GM21390 (cell line): ENCODE data around the gene CARMIL3.
"Not testable (repeated sequence)": the region's sequence is repeated elsewhere in the genome, so short reads cannot be mapped to it uniquely, and the experiment has no call there.

Experiments used
- ATAC-seq: cut with Tn5 transposase; IDR thresholded peaks from one replicate; pipeline ENCODE4 v1.9.1; 2021; ENCODE audit not compliant: unreplicated experiment

Gene CARMIL3

DNA sequence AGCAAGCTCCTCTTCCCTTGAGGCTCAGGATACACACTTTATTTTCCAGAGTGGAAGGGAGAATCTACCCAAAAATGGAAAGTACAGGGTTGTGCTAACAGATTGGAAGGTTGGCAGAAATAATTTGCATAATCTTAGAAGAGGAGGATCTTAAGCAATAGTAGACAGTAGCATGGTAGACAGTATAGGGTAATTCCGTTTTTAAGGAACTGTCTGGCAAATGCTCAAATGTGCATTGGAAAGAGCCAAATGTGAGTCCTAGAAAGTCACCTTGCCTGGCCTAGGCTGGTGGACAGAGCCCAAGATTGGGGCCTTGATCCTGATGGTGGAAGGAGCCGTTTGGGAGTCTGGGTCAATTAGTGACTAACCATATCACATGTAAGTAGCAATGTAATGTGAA, 13.1 kb upstream of the CARMIL3 start:
- no peak for ATAC-seq

DNA sequence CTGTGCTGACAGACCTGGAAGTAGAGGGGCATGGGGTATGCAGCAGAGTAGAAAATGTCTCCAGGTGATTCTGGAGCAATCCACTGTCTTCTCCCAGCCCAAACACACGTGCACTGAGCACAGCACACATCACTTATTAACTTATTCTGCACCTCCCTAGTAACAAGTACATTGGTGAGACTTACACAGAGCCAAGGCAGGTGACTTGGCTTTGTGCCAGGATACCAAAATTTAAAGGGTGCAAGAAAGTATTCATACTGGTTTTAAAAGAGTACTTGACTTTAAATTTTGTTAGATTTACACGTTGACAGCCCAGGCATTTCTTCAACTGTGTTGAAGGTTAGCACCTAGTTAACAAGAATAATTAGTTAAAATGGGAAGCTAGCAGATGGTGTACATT, 11.1 kb upstream of the CARMIL3 start:
- ATAC-seq = no peak

DNA sequence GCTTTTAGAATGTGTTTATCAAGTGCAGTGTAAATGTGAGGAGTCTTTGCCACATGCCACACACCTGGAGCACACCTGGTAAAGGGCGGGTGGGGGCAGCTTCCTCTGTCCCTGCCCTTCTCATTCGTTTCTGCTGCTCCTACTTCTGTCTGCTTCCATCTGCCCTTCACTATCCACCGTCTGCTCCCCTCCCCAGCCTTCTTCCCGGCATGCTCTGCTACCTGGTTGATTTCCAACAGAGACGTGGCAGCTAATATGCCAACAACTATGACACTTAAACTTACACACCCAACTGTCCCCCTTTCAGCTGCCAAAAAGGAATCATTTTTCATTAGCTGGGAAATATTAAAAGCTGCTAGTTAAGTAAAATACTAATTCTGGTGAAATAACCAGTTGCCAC, 9.1 kb upstream of the CARMIL3 start:
- no peak for ATAC-seq

DNA sequence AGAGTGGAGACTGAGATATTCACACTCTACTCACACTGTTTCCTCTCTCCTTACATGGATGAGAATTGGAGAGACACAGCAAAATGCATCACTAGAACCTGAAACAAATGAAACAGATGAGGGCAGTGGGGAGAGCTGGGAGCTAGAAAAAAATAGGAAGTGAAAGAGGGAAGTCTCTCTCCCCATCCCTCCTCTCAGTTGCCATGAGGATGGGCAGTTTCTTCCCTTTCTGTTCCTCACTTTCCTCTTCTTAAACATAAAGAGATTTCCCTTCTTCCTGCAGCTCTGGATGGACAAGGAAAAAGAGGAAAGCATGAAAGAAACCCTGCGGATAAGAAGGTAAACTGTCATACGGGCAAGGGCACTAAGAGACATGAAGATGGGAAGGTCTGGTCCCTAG, 2.8 kb upstream of the CARMIL3 start:
- not testable (repeated sequence) for ATAC-seq

DNA sequence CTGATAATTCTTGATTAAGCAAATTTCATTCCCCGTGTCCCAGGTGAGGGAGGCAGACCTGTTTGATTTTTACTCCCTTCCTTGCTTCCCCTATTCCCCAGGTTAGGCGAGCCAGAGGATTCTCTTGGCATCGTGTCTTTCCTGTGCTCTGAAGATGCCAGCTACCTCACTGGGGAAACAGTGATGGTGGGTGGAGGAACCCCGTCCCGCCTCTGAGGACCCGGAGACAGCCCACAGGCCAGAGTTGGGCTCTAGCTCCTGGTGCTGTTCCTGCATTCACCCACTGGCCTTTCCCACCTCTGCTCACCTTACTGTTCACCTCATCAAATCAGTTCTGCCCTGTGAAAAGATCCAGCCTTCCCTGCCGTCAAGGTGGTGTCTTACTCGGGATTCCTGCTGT, 1.1 kb upstream of the CARMIL3 start:
- ATAC-seq = not testable (repeated sequence)

DNA sequence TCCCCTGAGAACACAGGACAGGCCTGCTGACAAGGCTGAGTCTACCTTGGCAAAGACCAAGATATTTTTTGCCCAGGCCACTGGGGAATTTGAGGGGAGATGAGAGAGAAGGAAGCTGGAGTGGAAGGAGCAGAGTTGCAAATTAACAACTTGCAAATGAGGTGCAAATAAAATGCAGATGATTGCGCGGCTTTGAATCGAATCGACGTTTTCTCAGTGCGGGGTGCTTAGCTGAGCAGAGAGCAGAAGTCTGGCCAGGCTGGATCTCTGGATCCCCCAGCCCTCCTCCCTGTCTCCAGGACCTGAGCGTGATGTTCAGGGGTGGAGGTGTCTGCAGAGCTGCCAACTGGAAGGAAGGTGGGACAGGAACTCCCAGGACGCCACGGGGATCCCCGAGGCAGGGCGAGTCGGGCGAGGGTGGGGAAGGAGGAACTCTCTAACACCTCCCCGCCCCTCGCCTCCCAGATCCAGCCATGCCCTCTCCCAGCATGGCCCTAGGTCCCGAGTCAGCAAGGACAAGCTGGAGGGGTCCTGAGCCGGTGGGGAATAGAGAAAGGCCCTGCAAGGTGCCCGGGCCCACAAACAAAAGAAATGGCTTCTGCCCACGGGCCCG, 527 bp upstream of the CARMIL3 start:
- no peak for ATAC-seq

DNA sequence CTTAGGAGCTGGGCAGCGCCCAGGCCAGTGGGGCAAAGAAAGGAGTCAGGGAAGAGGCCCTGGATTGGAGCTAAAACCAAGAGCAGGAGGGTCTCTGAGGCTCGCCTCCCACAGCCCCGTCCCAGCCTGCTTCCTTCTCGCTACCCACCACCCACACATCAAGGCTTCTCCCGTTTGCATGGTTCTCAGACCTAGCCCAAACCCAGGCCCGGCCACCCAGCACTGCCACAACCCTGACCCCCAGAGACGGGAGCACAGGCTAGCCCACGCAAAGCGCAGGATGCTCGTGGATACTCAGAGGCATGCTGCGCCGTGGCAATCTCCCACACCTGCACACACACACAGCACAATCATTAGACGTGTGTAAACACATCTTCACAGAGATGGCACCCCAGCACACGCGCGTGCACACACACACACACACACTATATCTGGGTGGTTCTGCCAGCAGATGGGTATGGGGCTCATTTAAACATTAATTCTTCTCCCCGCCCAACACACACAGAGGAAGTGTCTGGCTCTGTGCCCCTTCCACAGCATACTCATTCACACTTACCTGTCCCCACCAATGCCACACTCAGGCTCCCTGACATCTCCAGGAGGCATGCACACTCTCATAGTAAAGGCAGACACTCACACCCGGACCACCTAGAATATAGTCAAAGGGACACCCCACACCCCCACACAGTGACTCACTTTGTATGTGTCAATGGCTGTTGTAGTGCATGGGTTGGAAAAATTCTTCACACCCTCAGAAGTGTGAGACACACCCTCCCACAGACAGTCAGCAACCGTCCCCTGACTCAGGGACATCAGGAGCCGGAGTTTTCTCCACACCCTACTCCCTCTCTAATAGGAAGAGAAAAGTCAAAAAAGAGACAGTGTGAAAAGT, 1.1 kb downstream of the CARMIL3 start:
- ATAC-seq = no peak

DNA sequence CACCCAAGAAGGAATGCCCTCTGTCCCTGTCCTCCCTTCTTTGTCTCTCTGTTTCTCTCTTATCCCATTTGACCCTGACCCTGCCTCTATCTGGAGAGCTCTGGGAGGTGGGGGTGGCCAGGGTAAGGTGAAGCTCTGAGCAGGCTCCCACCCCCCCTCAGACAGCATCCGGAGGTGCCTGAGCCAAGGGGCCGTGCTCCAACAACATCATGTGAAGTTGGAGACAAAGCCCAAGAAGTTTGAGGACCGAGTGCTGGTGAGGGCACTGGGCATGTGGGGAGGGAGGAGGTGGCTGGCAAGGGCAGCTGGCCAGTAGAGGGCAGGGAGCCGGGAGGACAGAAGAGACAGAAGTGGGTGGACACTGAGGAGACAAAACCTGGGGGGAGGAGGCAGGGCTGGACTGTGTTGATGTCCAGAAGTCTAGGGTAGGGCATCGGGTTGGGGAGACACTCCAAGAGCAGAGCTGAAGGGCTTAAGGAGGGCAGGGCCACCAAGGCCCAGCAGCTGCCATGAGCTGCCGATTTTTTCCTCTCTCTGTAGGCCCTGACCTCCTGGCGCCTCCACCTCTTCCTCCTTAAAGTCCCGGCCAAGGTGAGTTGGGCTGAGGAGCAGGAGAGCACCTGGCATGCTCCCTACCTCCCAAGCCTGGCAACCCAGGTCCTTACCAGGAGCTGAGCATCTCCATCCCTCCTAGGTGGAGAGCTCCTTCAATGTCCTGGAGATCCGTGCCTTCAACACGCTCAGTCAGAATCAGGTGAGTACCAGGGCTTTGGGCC, 1.9 kb downstream of the CARMIL3 start:
- no peak for ATAC-seq

DNA sequence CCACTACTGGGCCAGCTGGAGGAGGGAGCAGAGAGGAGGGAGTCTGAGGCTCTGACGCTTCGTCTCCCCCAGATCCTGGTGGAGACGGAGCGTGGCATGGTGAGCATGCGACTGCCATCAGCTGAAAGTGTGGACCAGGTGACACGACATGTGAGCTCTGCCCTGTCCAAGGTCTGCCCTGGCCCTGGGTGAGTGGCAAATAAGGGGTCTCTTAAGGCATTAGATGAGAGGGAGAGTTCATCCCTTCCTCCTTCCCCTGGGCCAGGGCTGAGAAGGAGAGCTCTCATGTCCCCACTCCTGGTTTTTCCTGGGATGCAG, 2.5 kb downstream of the CARMIL3 start:
- no peak for ATAC-seq

DNA sequence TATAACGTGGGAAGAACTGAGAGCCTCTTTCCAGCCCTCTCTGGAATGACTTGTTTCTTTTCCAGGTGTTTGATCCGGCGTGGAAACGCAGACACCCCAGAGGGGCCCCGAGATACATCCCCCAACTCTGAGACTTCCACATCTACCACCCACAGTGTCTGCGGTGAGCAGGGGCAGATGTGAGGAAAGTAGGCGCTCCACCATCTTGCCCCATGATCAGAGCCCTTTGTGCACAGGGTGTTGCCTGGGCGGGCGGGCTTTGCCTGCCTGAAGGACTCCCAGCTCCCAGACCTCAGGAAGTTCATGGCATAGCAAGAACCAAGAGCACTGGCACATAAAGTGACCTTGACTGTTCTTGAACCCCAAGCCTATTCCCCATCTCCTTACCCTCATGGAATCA, 2.8 kb downstream of the CARMIL3 start:
- no peak for ATAC-seq

DNA sequence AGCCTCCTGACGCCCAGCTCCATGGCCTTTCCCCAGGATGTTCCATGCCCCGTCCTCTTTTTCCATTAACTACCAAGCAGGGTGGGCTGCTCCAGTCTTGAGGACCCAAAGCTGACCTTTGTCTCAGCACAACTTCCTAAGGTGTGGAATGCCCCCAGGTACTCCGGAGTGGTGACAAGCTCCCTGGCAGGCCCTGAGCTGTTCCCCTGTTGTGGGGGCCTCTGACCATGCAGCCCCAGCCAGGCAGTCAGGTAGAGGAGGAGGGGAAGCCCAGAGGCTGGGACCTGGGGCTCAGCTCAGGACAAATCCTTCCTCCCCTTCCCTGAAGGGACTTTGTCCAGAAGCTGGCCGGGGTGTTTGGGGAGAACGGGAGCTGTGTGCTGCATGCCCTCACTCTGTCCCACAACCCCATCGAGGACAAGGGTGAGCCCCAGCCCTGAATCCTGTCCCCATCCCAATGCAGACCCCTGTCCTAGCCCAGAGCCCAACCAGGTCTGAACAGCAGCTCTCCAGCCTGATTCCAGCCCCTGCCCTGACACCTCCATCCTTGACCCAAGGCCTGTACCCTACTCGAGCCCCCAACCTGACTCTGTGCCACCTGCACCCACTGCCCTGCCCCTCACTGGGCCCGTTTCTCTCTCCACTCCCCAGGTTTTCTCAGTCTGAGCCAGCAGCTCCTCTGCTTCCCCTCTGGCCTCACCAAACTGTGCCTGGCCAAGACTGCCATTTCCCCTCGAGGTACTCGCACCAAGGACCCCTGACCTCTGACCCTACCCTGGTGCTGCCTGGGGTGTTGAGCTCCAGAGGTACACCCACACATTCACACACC, 4.4 kb downstream of the CARMIL3 start:
- no peak for ATAC-seq

DNA sequence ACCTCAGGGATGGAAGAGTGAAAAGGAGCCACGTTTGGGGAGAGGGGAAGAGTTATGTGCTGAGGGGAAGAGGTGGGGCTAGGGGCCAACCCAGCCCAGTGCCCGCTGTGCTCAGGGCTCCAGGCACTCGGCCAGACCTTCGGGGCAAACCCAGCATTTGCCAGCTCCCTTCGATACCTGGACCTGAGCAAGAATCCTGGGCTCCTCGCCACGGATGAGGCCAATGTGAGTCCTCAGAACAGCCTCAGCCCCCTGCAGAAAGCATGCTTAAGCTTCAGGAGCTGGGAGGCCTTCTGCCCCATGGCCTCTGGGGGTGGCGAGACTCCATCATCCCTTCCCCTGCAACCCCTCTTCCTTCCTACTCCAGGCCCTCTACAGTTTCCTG, 5.0 kb downstream of the CARMIL3 start:
- ATAC-seq = no peak

DNA sequence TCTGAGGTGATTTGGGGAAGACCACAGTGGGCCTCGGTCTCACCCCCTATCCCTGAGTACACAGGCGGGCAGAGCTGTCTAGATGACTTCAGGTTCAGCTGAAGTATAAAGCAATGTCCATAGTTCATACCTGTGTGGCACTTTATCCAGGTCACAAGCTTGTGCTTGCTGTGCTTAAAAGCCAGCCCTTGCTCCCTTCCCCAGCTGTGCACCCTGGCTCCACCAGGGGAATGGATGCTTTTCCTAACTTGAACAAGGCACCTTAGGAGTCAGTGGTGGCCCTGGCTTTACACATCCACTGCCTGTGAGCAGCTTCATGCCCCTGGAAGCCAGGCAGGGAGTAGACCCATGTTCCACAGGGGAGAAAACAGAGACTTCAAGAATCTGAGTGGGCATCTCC, 5.5 kb downstream of the CARMIL3 start:
- ATAC-seq = no peak

DNA sequence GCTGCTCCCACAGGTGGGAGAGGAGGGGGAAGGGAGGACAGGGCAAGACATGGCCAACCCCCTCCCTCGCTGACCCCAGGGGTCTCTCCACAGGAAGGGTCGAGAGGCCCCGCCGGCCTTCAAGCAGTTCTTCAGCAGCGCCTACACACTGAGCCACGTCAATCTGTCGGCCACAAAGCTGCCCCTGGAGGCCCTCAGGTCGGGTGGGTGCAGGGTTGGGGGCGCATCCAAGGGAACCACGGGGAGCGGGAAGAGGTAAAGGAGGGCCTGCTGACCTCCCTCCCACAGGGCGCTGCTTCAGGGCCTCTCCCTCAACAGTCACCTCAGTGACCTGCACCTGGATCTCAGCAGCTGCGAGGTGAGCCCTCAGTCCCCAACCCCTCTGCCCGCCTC, 6.1 kb downstream of the CARMIL3 start:
- no peak for ATAC-seq

DNA sequence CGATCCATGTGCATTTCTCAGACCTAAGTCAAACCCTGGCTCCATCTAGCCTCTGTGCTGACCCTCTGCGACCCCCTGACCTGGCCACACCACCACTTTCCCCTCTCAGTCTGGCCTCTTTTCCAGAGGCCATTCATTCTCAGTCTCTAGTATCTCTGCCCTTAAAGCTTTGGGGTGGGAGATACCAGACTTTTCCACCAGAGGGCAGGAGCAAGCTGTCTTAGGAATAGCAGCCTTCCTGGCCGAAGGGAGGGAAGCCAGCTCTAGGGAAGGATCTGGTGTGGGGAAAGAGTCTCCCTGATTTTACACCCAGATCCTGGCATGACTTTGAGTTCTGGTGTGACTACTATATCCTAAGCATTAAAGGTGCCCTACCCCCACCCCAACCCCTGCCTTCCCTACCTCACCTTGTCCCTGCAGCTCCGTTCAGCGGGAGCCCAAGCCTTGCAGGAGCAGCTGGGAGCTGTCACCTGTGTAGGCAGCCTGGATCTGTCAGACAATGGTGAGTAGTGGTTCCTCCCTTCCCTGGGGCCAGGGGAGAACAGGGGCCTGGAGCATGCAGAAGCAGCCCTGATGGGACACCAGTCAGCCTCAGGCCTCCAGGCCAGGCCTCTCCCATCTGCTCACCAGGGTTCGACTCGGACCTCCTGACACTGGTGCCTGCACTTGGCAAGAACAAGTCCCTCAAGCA, 6.6 kb downstream of the CARMIL3 start:
- no peak for ATAC-seq

DNA sequence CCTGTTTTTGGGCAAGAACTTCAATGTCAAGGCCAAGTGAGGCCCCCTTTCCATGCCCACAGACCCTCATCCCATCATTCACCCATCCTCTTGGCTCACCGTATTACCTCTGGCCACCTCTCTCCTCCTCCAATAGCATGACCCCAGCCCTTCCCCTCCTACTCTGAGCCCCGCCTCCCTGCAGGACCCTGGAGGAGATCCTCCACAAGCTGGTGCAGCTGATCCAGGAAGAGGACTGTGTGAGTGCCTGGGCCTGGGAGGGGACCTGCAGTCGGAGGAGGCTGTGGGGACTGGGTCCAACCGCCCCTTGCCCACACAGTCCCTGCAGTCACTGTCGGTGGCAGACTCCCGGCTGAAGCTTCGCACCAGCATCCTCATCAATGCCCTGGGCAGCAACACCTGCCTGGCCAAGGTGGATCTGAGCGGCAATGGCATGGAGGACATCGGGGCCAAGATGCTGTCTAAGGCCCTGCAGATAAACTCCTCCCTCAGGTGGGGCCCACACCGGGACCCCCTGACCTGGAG, 7.2 kb downstream of the CARMIL3 start:
- ATAC-seq = no peak

DNA sequence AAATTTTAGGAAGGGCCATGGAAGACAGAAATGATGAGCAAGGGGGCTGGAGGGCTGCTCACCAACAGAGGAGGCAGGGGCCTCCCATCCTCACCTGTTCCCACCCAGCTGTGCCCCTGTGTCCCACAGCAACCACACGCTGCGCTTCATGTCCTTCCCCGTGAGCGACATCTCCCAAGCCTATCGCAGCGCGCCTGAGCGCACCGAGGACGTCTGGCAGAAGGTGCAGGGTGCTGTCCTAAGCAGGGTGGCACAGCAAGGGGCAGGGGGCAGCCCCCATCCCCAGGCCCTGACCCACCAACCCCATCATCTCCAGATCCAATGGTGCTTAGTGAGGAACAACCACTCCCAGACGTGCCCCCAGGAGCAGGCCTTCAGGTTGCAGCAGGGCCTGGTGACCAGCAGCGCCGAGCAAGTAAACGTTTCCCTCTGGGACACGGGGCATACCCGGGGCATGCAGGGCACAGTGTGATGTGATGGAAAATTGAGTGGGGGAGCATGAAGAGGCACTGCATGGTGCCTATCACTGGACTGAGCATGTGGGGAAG, 8.1 kb downstream of the CARMIL3 start:
- ATAC-seq = no peak

DNA sequence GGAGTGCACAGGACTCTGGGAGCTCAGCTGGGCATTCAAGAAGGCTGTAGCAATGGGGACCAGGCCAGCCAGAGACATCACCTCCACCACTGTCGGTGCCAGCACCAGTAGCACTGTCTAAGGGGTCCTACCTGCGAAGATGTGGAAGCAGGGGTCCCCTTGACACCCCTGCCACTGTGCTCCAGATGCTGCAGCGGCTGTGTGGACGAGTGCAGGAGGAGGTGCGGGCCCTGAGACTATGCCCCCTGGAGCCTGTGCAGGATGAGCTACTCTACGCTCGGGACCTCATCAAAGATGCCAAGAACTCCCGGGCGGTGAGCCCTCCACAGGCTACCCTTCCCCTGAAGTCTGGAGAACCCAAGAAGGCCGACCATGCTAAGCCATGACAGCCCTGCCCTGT, 8.6 kb downstream of the CARMIL3 start:
- no peak for ATAC-seq

DNA sequence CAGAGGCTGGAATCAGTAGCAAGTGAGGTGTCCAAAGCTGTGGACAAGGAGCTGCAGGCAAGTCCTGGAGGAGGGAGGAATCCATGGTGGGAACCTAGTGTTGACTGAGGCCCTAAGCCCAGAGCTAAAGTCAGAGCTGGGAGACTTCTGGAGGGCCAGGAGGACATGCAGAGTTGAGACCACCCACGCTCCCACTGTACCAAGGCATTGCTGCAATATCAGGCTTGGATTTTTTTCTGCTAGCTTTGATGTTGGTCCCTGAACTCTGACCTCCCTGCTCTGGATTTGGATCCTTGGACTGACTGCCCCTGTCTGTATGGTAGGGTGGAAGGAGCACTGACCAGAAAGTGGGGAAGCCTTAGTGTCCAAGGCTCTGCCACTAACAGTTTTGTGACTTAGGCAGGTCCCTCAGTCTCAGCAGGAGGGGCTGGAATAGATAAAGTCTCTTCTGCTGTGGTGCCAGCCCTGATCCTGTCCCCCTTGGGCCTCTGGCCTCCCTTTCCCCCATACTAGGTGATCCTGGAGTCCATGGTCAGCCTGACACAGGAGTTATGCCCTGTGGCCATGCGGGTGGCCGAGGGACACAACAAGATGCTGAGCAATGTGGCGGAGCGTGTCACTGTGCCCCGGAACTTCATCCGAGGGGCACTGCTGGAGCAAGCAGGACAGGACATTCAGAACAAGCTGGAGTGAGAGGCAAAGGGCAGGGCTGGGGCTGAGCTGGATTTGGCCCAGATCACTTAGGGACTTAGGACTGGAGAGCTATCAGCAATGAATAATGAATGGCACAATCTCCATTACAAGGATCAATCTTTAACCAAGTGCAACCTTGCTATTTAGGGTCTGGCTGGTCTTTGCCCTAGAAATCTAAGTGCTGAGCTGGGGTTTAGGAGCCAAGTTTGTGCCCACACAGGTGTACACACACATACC, 9.4 kb downstream of the CARMIL3 start:
- no peak for ATAC-seq
